Muscle layer of colon (tissue), 2 donors: ENCODE data around the gene KLF8.

Experiments used
- H3K27ac ChIP-seq: one replicate; pipeline ENCODE4 v1.7.0; 2013; ENCODE audit warnings: low read depth, mild to moderate bottlenecking, low read length, moderate library complexity
- H3K27me3 ChIP-seq, 2 donors: one replicate each; pipeline ENCODE4 v1.7.0; 2013; ENCODE audit warnings: low read length in 2 of 2, mild to moderate bottlenecking in 2 of 2; ENCODE audit not compliant: insufficient read depth in 2 of 2, control insufficient read depth in 1 of 2
- H3K36me3 ChIP-seq: one replicate; pipeline ENCODE4 v1.7.0; 2013; ENCODE audit warnings: mild to moderate bottlenecking, low read length; ENCODE audit not compliant: insufficient read depth
- H3K4me1 ChIP-seq: one replicate; pipeline ENCODE4 v1.7.0; 2013; ENCODE audit warnings: mild to moderate bottlenecking, low read length; ENCODE audit not compliant: insufficient read depth
- H3K4me3 ChIP-seq, 2 donors: one replicate each; pipeline ENCODE4 v1.7.0; 2013; ENCODE audit warnings: low read length in 2 of 2, low read depth in 1 of 2, mild to moderate bottlenecking in 1 of 2, moderate library complexity in 1 of 2
- H3K9ac ChIP-seq: one replicate; pipeline ENCODE4 v1.7.0; 2013; ENCODE audit warnings: low read length
- H3K9me3 ChIP-seq: one replicate; pipeline ENCODE4 v1.7.0; 2013; ENCODE audit warnings: mild to moderate bottlenecking, low read length
- donor health status: abdominal sarcoma.
- donor health status: Adenocarcinoma of cecum.

KLF8 gene

GRCh38 chrX:56310581-56310980, 78.4 kb downstream of the KLF8 start:
- Histone ChIP-seq H3K27me3 (no peaks in the 10 kb centered on the region), H3K36me3 (no peaks in the 10 kb centered on the region), H3K27ac (no peak overlapping the region), H3K9me3 (no peaks in the 10 kb centered on the region), H3K4me1 (no peaks in the 10 kb centered on the region), H3K4me3 (no peak overlapping the region), H3K9ac (no peak overlapping the region)

GRCh38 chrX:56313308-56313707, 81.2 kb downstream of the KLF8 start:
- Histone ChIP-seq H3K9ac (no peak overlapping the region), H3K4me1 (no peaks in the 10 kb centered on the region), H3K27ac (no peak overlapping the region), H3K9me3 (no peaks in the 10 kb centered on the region), H3K27me3 (no peaks in the 10 kb centered on the region), H3K36me3 (no peaks in the 10 kb centered on the region), H3K4me3 (no peak overlapping the region)

GRCh38 chrX:56314334-56314733, 82.2 kb downstream of the KLF8 start:
- Histone ChIP-seq H3K9me3 (peaks cover 2% of the 10 kb centered on the region), H3K9ac (no peak overlapping the region), H3K36me3 (no peaks in the 10 kb centered on the region)

GRCh38 chrX:56318076-56318475, 85.9 kb downstream of the KLF8 start:
- Histone ChIP-seq H3K9me3 (peaks cover 7% of the 10 kb centered on the region), H3K27ac (no peak overlapping the region), H3K36me3 (no peaks in the 10 kb centered on the region), H3K27me3 (no peaks in the 10 kb centered on the region), H3K4me3 (no peak overlapping the region), H3K4me1 (no peaks in the 10 kb centered on the region), H3K9ac (no peak overlapping the region)

More at GRCh38 chrX:56314334-56314733, 82.2 kb downstream of the KLF8 start:
- Histone ChIP-seq H3K27ac (no peak overlapping the region), H3K4me1 (no peaks in the 10 kb centered on the region), H3K4me3 (no peak overlapping the region), H3K27me3 (no peaks in the 10 kb centered on the region)

- Histone ChIP-seq H3K9me3 (peaks cover 7% of the 10 kb centered on the region), H3K27ac (no peak overlapping the region), H3K9ac (no peak overlapping the region), H3K4me1 (no peaks in the 10 kb centered on the region), H3K36me3 (no peaks in the 10 kb centered on the region), H3K4me3 (no peak overlapping the region), H3K27me3 (no peaks in the 10 kb centered on the region)
These were observed 87.0 kb downstream of the KLF8 start for GRCh38 chrX:56319165-56319564.
